H9 (cell line): ENCODE results near the gene TRIM68. TPM values are rescaled to one million over a fixed set of nuclear protein-coding genes. Genes with fewer than 3 reads are reported as not detected.

Experiments used
- DNase-seq: peaks from one replicate; pipeline ENCODE4 v3.0.0-alpha.2; 2017
- H2AFZ ChIP-seq: one replicate; pipeline ENCODE4 v1.6.1; 2013; ENCODE audit warnings: mild to moderate bottlenecking, low read length, control low read depth, moderate library complexity
- H2AK5ac ChIP-seq: 2 replicates; pipeline ENCODE4 v1.6.1; 2013; ENCODE audit warnings: low read length, control low read depth, mixed read lengths; ENCODE audit not compliant: insufficient read length
- H2BK120ac ChIP-seq: one replicate; pipeline ENCODE4 v1.6.1; 2013; ENCODE audit warnings: low read depth, mild to moderate bottlenecking, low read length, control low read depth, inconsistent platforms; ENCODE audit not compliant: poor library complexity, severe bottlenecking
- H2BK12ac ChIP-seq: 2 replicates; pipeline ENCODE4 v1.6.1; 2013; ENCODE audit warnings: low read length, control low read depth, mixed read lengths, low read depth; ENCODE audit not compliant: insufficient read length
- H2BK15ac ChIP-seq: 2 replicates; pipeline ENCODE4 v1.6.1; 2013; ENCODE audit warnings: low read depth, low read length, control low read depth
- H2BK20ac ChIP-seq: one replicate; pipeline ENCODE4 v1.6.1; 2013; ENCODE audit warnings: low read depth, mild to moderate bottlenecking, low read length, control low read depth, inconsistent platforms; ENCODE audit not compliant: poor library complexity, severe bottlenecking
- H2BK5ac ChIP-seq: 2 replicates; pipeline ENCODE4 v1.6.1; 2013; ENCODE audit warnings: low read length, control low read depth, mixed read lengths; ENCODE audit not compliant: insufficient read length
- H3K14ac ChIP-seq: 2 replicates; pipeline ENCODE4 v1.6.1; 2013; ENCODE audit warnings: low read length, control low read depth; ENCODE audit not compliant: insufficient read depth
- H3K18ac ChIP-seq: 2 replicates; pipeline ENCODE4 v1.6.1; 2013; ENCODE audit warnings: low read depth, mild to moderate bottlenecking, mixed read lengths, low read length, control low read depth; ENCODE audit not compliant: insufficient read length
- H3K23ac ChIP-seq: 2 replicates; pipeline ENCODE4 v1.6.1; 2013; ENCODE audit warnings: low read length, control low read depth, mixed read lengths, low read depth; ENCODE audit not compliant: insufficient read length
- H3K23me2 ChIP-seq: 2 replicates; pipeline ENCODE4 v1.6.1; 2013; ENCODE audit warnings: low read depth, mild to moderate bottlenecking, mixed read lengths, low read length, control low read depth; ENCODE audit not compliant: insufficient read length, poor library complexity, severe bottlenecking
- H3K27ac ChIP-seq: 2 replicates; pipeline ENCODE4 v1.5.1; 2013; ENCODE audit warnings: low read length, control low read depth, mixed read lengths, low read depth; ENCODE audit not compliant: insufficient read length
- H3K27me3 ChIP-seq: 2 replicates; pipeline ENCODE4 v1.6.1; 2013; ENCODE audit warnings: low read length, control low read depth, inconsistent platforms; ENCODE audit not compliant: insufficient read depth
- H3K4ac ChIP-seq: 2 replicates; pipeline ENCODE4 v1.6.1; 2013; ENCODE audit warnings: low read depth, mild to moderate bottlenecking, control low read depth, inconsistent platforms, low read length, moderate library complexity
- H3K4me1 ChIP-seq: 2 replicates; pipeline ENCODE4 v1.6.1; 2013; ENCODE audit warnings: low read length, control low read depth, inconsistent platforms; ENCODE audit not compliant: insufficient read depth
- H3K4me2 ChIP-seq: 2 replicates; pipeline ENCODE4 v1.6.1; 2013; ENCODE audit warnings: low read length, control low read depth, mixed read lengths; ENCODE audit not compliant: insufficient read length, insufficient read depth
- H3K56ac ChIP-seq: 2 replicates; pipeline ENCODE4 v1.6.1; 2013; ENCODE audit warnings: low read depth, mild to moderate bottlenecking, mixed read lengths, low read length, control low read depth; ENCODE audit not compliant: insufficient read length
- H3K79me1 ChIP-seq: 2 replicates; pipeline ENCODE4 v1.6.1; 2013; ENCODE audit warnings: low read depth, mild to moderate bottlenecking, moderate library complexity, low read length, control low read depth, inconsistent platforms; ENCODE audit not compliant: insufficient read depth, poor library complexity, severe bottlenecking
- H3K79me2 ChIP-seq: 2 replicates; pipeline ENCODE4 v1.6.1; 2013; ENCODE audit warnings: low read length, control low read depth, inconsistent platforms; ENCODE audit not compliant: insufficient read depth
- H3K9ac ChIP-seq: 2 replicates; pipeline ENCODE4 v1.6.1; 2013; ENCODE audit warnings: low read length, control low read depth, mixed read lengths; ENCODE audit not compliant: insufficient read length; ENCODE audit errors: extremely low read depth
- H3K9me3 ChIP-seq: one replicate; pipeline ENCODE4 v1.6.1; 2013; ENCODE audit warnings: low read depth, low read length, inconsistent platforms; ENCODE audit not compliant: control insufficient read depth
- H3T11ph ChIP-seq: one replicate; pipeline ENCODE4 v1.6.1; 2013; ENCODE audit warnings: mild to moderate bottlenecking, low read length, control low read depth, inconsistent platforms
- H4K20me1 ChIP-seq: one replicate; pipeline ENCODE4 v1.6.1; 2013; ENCODE audit not compliant: control insufficient read depth, insufficient read length, insufficient read depth
- H4K5ac ChIP-seq: 2 replicates; pipeline ENCODE4 v1.6.1; 2013; ENCODE audit warnings: low read depth, mild to moderate bottlenecking, mixed read lengths, low read length, control low read depth; ENCODE audit not compliant: insufficient read length
- H4K8ac ChIP-seq: replicated peaks from 2 replicates; pipeline ENCODE4 v1.6.1; 2013; ENCODE audit warnings: low read length, control low read depth, mixed read lengths, low read depth; ENCODE audit not compliant: insufficient read length
- H4K91ac ChIP-seq: 2 replicates; pipeline ENCODE4 v1.6.1; 2013; ENCODE audit warnings: low read depth, mild to moderate bottlenecking, moderate library complexity, mixed read lengths, low read length, control low read depth; ENCODE audit not compliant: insufficient read length
- H3K27ac Mint-ChIP-seq, 3 experiments: 2 replicates in 2 of 3; 3 replicates in 1 of 3; pipeline ENCODE4 v1.8.0; 2020 to 2021; ENCODE audit warnings: mixed read lengths in 3 of 3, mild to moderate bottlenecking in 1 of 3, moderate library complexity in 1 of 3
- H3K27me3 Mint-ChIP-seq: 2 replicates; pipeline ENCODE4 v1.8.0; 2021; ENCODE audit warnings: low read depth, mild to moderate bottlenecking, moderate library complexity, mixed read lengths
- H3K36me3 Mint-ChIP-seq, 3 experiments: 2 replicates in 2 of 3; 3 replicates in 1 of 3; pipeline ENCODE4 v1.8.0; 2020 to 2021; ENCODE audit warnings: low read depth in 3 of 3, mixed read lengths in 3 of 3; ENCODE audit not compliant: insufficient read depth in 1 of 3
- H3K4me1 Mint-ChIP-seq, 2 experiments: 2 replicates each; pipeline ENCODE4 v1.8.0; 2020; ENCODE audit warnings: mixed read lengths in 2 of 2
- H3K4me3 Mint-ChIP-seq, 2 experiments: 2 replicates in 1 of 2; 3 replicates in 1 of 2; pipeline ENCODE4 v1.8.0; 2020 to 2021; ENCODE audit warnings: mild to moderate bottlenecking in 2 of 2, mixed read lengths in 2 of 2, moderate library complexity in 1 of 2
- H3K9me3 Mint-ChIP-seq, 2 experiments: 2 replicates in 1 of 2; 3 replicates in 1 of 2; pipeline ENCODE4 v1.8.0; 2020; ENCODE audit warnings: mild to moderate bottlenecking in 2 of 2, mixed read lengths in 2 of 2, moderate library complexity in 1 of 2
- CTCF ChIP-seq: fragments of 200-600 bp; sonication (generic); conservative IDR thresholded peaks from 3 replicates; pipeline ENCODE4 v1.8.0; 2021; ENCODE audit warnings: antibody characterized with exemption, mild to moderate bottlenecking
- WGBS: extraction: QIAGEN DNeasy Blood & Tissue Kit; methylation state at CpG from one replicate; pipeline ENCODE4 v1.1.7; 2013; ENCODE audit warnings: missing lambda C conversion rate, low lambda C conversion rate, mixed read lengths; ENCODE audit not compliant: insufficient read length; ENCODE audit errors: extremely low coverage; 5-methylcytosine and 5-hydroxymethylcytosine counted together
- long read RNA-seq: library from polyadenylated mRNA; unstranded; transcript quantifications from one replicate; pipeline ENCODE4 v2.0.0, GENCODE V29; 2020
- total RNA-seq: library from RNA; stranded (reverse); gene quantifications from 2 replicates; pipeline ENCODE4 v1.2.1, GENCODE V29; 2021

The TRIM68 gene, protein sequence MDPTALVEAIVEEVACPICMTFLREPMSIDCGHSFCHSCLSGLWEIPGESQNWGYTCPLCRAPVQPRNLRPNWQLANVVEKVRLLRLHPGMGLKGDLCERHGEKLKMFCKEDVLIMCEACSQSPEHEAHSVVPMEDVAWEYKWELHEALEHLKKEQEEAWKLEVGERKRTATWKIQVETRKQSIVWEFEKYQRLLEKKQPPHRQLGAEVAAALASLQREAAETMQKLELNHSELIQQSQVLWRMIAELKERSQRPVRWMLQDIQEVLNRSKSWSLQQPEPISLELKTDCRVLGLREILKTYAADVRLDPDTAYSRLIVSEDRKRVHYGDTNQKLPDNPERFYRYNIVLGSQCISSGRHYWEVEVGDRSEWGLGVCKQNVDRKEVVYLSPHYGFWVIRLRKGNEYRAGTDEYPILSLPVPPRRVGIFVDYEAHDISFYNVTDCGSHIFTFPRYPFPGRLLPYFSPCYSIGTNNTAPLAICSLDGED
- 7.5 and 9.9 TPM in 2 replicates for total RNA-seq
- long read RNA-seq, transcript TRIM68-201 (7 exons, 3,352 nt): major isoform, 32 of 53 reads
- long read RNA-seq, transcript TRIM68-202 (6 exons, 874 nt): minor isoform, 10 of 53 reads
- long read RNA-seq, partial matches to known transcripts: 1 of 53 reads
- long read RNA-seq, other reads (novel, unspliced or antisense): 8 of 53 reads

- Histone ChIP-seq H3K14ac (peak within 1 kb of the TSS; percentile 89; the same call in 1 of the 2 replicates), H3K79me1 (no peaks in the 10 kb centered on the region), H2AFZ (peak within 1 kb of the TSS; percentile 99), H3K23me2 (no peaks in the 10 kb centered on the region), H3K27me3 (no peaks in the 10 kb centered on the region), H4K20me1 (no peaks in the 10 kb centered on the region), H3K9ac (peak within 1 kb of the TSS; percentile 74), H2BK20ac (no peak within 1 kb of the TSS), H3K4me1 (no peaks in the 10 kb centered on the region), H4K8ac (no peak within 1 kb of the TSS), H3K9me3 (no peaks in the 10 kb centered on the region), H2AK5ac (no peak within 1 kb of the TSS), H3K56ac (no peak within 1 kb of the TSS), H3K23ac (no peak within 1 kb of the TSS), H4K91ac (no peak within 1 kb of the TSS), H3K4me2 (peak within 1 kb of the TSS; percentile 62), H2BK15ac (no peak within 1 kb of the TSS), H2BK5ac (no peak within 1 kb of the TSS), H3K4ac (no peak within 1 kb of the TSS), H3K18ac (peak within 1 kb of the TSS; percentile 90), H2BK12ac (no peak within 1 kb of the TSS), H3K79me2 (no peaks in the 10 kb centered on the region), H3K27ac (no peak within 1 kb of the TSS), H2BK120ac (no peak within 1 kb of the TSS), H3T11ph (no peak within 1 kb of the TSS), H4K5ac (no peak within 1 kb of the TSS)
- H3K36me3 Mint-ChIP-seq: peaks cover 0 to 4% (median 0%) of the 10 kb centered on the region in 3 experiments; a peak in 2 of 7 replicates
- peaks cover 19% of the 10 kb centered on the region for H3K27me3 Mint-ChIP-seq
- H3K4me1 Mint-ChIP-seq: peaks cover 7 to 9% of the 10 kb centered on the region in 2 experiments
- TF ChIP-seq CTCF: no peak; the same call in 2 of the 3 replicates
- H3K27ac Mint-ChIP-seq: peak within 1 kb of the TSS in 1 of 3 experiments; percentile 87; a peak in 5 of 7 replicates
- no peaks in the 10 kb centered on the region for H3K9me3 Mint-ChIP-seq
- DNase-seq: peak; percentile 97
- no CpG with 5 or more reads among the region's 43 CpGs for WGBS
- H3K4me3 Mint-ChIP-seq: peak within 1 kb of the TSS; percentile 82 to 88
These were observed at the start of gene TRIM68 for GRCh38 chr11:4607781-4608666. TRIM68 (minus strand) TSS chr11:4608231; CDS start chr11:4605504, 2,727 bp downstream.
